WTC11 (cell line): ENCODE measurements around the gene PCDHA11. TPM values are rescaled to one million over a fixed set of nuclear protein-coding genes. Genes with fewer than 3 reads are reported as not detected.

Experiments used
- ATAC-seq: fragments of 200-7000 bp; cut with Tn5 transposase; 2 replicates; pipeline ENCODE4 v1.10.0; 2021; ENCODE audit warnings: mild to moderate bottlenecking, moderate library complexity
- CTCF ChIA-PET: fragments of 300-600 bp; sonication (Branson Sonifier 250); formaldehyde crosslinking; loops from one replicate; lab custom pipeline; 2021; ENCODE audit warnings: antibody characterized with exemption; lab: Charles Lee
- POLR2A ChIA-PET: fragments of 350-600 bp; sonication (Branson Sonifier 250); formaldehyde crosslinking; loops from one replicate; lab custom pipeline; 2021; ENCODE audit warnings: antibody characterized with exemption; lab: Charles Lee
- DNase-seq: peaks from one replicate; pipeline ENCODE4 v3.0.0; 2021; ENCODE audit warnings: low spot score
- H3K27ac Mint-ChIP-seq: 2 replicates; pipeline ENCODE4 v1.8.0; 2021; ENCODE audit warnings: mixed read lengths
- H3K27me3 Mint-ChIP-seq: 2 replicates; pipeline ENCODE4 v1.8.0; 2021; ENCODE audit warnings: low read depth, mild to moderate bottlenecking, moderate library complexity, mixed read lengths
- H3K36me3 Mint-ChIP-seq: 2 replicates; pipeline ENCODE4 v1.8.0; 2021; ENCODE audit warnings: mixed read lengths
- H3K4me1 Mint-ChIP-seq: 2 replicates; pipeline ENCODE4 v1.8.0; 2022; ENCODE audit warnings: mixed read lengths
- H3K4me3 Mint-ChIP-seq: 2 replicates; pipeline ENCODE4 v1.8.0; 2021; ENCODE audit warnings: mild to moderate bottlenecking, moderate library complexity, mixed read lengths
- H3K9me3 Mint-ChIP-seq: 2 replicates; pipeline ENCODE4 v1.8.0; 2021; ENCODE audit warnings: mixed read lengths
- CREM ChIP-seq: sonication (generic); formaldehyde crosslinking; IDR thresholded peaks from 2 replicates; pipeline ENCODE4 v1.8.1; 2022; ENCODE audit warnings: mild to moderate bottlenecking, missing genetic modification reagents, moderate library complexity
- GTF2I ChIP-seq: fragments of 250-450 bp; sonication (Bioruptor Pico); conservative IDR thresholded peaks from 2 replicates; pipeline ENCODE4 v1.4.0; 2021; ENCODE audit warnings: mild to moderate bottlenecking
- NFATC4 ChIP-seq: fragments of 250-450 bp; sonication (Bioruptor Pico); IDR thresholded peaks from 2 replicates; pipeline ENCODE4 v1.9.0; 2021; ENCODE audit warnings: mild to moderate bottlenecking
- TEAD1 ChIP-seq: sonication (generic); formaldehyde crosslinking; IDR thresholded peaks from 2 replicates; pipeline ENCODE4 v1.8.0; 2022; ENCODE audit warnings: mild to moderate bottlenecking, missing genetic modification reagents
- ZNF263 ChIP-seq: sonication (generic); formaldehyde crosslinking; IDR thresholded peaks from 2 replicates; pipeline ENCODE4 v1.8.1; 2022; ENCODE audit warnings: low read depth, mild to moderate bottlenecking, moderate library complexity, missing genetic modification reagents
- total RNA-seq: library from RNA; stranded (reverse); gene quantifications from 3 replicates; pipeline ENCODE4 v1.2.3, GENCODE V29; 2021
- TF ChIP-seq, protein P1 (sequence below): fragments of 200-600 bp; IDR thresholded peaks from 2 replicates; pipeline ENCODE4 v1.8.0; 2022; ENCODE audit warnings: antibody characterized with exemption
- TF ChIP-seq, protein P2 (sequence below): fragments of 250-450 bp; sonication (Bioruptor Pico); IDR thresholded peaks from 2 replicates; pipeline ENCODE4 v1.9.0; 2021; ENCODE audit warnings: mild to moderate bottlenecking, borderline replicate concordance
- TF ChIP-seq, protein P3 (sequence below): sonication (generic); formaldehyde crosslinking; IDR thresholded peaks from 2 replicates; pipeline ENCODE4 v1.8.1; 2022; ENCODE audit warnings: mild to moderate bottlenecking, missing genetic modification reagents, moderate library complexity, borderline replicate concordance
- TF ChIP-seq, protein P4 (sequence below): fragments of 250-450 bp; sonication (Bioruptor Pico); conservative IDR thresholded peaks from 2 replicates; pipeline ENCODE4 v1.9.0; 2021; ENCODE audit warnings: mild to moderate bottlenecking
- TF ChIP-seq, protein P5 (sequence below): sonication (generic); formaldehyde crosslinking; IDR thresholded peaks from 2 replicates; pipeline ENCODE4 v1.8.1; 2022; ENCODE audit warnings: missing genetic modification reagents, borderline replicate concordance

The PCDHA11 gene
- total RNA-seq, 1 experiment from 2014 or later: 8.7 TPM

DNA sequence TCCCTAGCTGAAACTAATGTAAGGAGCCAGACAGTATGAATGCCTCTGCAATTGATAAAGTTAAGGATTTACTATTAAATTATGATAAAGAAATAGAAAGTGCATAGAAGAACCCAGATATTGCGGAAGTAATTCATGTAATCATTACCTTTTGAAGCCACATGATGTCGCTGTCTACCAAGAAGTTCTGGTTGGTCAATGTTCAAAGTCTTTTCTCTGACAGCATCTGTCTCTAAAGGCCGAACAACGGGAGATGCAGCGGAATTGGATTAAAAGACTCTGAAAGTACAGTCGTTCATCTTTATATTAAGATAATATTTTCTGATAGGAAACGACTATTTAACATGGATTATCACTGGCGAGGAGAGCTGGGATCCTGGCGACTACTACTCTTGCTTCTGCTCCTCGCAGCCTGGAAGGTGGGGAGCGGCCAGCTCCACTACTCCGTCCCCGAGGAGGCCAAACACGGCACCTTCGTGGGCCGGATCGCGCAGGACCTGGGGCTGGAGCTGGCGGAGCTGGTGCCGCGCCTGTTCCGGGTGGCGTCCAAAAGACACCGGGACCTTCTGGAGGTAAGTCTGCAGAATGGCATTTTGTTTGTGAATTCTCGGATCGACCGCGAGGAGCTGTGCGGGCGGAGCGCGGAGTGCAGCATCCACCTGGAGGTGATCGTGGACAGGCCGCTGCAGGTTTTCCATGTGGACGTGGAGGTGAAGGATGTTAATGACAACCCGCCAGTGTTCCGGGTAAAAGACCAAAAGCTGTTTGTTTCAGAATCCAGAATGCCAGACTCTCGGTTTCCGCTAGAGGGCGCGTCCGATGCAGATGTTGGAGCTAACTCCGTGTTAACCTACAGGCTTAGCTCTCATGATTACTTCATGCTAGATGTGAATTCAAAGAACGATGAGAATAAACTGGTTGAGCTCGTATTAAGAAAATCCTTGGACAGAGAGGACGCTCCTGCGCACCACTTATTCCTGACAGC lies 27.5 kb upstream of the PCDHA11 start, which contains the start of gene PCDHA8:
PCDHA8 (plus strand) TSS at position 210 of the 985 bp plus-strand sequence; CDS start at position 345, 135 bp downstream.
- TF ChIP-seq, protein P1, sequence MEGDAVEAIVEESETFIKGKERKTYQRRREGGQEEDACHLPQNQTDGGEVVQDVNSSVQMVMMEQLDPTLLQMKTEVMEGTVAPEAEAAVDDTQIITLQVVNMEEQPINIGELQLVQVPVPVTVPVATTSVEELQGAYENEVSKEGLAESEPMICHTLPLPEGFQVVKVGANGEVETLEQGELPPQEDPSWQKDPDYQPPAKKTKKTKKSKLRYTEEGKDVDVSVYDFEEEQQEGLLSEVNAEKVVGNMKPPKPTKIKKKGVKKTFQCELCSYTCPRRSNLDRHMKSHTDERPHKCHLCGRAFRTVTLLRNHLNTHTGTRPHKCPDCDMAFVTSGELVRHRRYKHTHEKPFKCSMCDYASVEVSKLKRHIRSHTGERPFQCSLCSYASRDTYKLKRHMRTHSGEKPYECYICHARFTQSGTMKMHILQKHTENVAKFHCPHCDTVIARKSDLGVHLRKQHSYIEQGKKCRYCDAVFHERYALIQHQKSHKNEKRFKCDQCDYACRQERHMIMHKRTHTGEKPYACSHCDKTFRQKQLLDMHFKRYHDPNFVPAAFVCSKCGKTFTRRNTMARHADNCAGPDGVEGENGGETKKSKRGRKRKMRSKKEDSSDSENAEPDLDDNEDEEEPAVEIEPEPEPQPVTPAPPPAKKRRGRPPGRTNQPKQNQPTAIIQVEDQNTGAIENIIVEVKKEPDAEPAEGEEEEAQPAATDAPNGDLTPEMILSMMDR: peak; percentile 65
- TF ChIP-seq, protein P2, sequence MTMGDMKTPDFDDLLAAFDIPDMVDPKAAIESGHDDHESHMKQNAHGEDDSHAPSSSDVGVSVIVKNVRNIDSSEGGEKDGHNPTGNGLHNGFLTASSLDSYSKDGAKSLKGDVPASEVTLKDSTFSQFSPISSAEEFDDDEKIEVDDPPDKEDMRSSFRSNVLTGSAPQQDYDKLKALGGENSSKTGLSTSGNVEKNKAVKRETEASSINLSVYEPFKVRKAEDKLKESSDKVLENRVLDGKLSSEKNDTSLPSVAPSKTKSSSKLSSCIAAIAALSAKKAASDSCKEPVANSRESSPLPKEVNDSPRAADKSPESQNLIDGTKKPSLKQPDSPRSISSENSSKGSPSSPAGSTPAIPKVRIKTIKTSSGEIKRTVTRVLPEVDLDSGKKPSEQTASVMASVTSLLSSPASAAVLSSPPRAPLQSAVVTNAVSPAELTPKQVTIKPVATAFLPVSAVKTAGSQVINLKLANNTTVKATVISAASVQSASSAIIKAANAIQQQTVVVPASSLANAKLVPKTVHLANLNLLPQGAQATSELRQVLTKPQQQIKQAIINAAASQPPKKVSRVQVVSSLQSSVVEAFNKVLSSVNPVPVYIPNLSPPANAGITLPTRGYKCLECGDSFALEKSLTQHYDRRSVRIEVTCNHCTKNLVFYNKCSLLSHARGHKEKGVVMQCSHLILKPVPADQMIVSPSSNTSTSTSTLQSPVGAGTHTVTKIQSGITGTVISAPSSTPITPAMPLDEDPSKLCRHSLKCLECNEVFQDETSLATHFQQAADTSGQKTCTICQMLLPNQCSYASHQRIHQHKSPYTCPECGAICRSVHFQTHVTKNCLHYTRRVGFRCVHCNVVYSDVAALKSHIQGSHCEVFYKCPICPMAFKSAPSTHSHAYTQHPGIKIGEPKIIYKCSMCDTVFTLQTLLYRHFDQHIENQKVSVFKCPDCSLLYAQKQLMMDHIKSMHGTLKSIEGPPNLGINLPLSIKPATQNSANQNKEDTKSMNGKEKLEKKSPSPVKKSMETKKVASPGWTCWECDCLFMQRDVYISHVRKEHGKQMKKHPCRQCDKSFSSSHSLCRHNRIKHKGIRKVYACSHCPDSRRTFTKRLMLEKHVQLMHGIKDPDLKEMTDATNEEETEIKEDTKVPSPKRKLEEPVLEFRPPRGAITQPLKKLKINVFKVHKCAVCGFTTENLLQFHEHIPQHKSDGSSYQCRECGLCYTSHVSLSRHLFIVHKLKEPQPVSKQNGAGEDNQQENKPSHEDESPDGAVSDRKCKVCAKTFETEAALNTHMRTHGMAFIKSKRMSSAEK (CRISPR knock-in tag): no peak
- peaks cover 7% of the 10 kb centered on the region; the same call in 1 of the 2 replicates for H3K4me1 Mint-ChIP-seq
- no peaks in the 10 kb centered on the region; the same call in 1 of the 2 replicates for H3K27me3 Mint-ChIP-seq
- H3K9me3 Mint-ChIP-seq: peaks cover 4% of the 10 kb centered on the region
- ATAC-seq: peak; percentile 85
- POLR2A ChIA-PET: interaction anchor here (0.6 kb wide), 1 partner anchor 424 kb away, joined by 6 read pairs; no protein-coding TSS in a partner anchor
- peak within 1 kb of the TSS; percentile 49 for H3K4me3 Mint-ChIP-seq
- DNase-seq: peak; percentile 76
- H3K27ac Mint-ChIP-seq: no peak within 1 kb of the TSS
- peaks cover 6% of the 10 kb centered on the region for H3K36me3 Mint-ChIP-seq
- CTCF ChIA-PET: interaction anchor here (0.5 to 4.7 kb wide), 61 partner anchors 10 to 1652 kb away, joined by 3 to 61 read pairs (median 6); partner anchors contain the start of genes IK, NDUFA2, PCDHA1 and PCDHA10

DNA sequence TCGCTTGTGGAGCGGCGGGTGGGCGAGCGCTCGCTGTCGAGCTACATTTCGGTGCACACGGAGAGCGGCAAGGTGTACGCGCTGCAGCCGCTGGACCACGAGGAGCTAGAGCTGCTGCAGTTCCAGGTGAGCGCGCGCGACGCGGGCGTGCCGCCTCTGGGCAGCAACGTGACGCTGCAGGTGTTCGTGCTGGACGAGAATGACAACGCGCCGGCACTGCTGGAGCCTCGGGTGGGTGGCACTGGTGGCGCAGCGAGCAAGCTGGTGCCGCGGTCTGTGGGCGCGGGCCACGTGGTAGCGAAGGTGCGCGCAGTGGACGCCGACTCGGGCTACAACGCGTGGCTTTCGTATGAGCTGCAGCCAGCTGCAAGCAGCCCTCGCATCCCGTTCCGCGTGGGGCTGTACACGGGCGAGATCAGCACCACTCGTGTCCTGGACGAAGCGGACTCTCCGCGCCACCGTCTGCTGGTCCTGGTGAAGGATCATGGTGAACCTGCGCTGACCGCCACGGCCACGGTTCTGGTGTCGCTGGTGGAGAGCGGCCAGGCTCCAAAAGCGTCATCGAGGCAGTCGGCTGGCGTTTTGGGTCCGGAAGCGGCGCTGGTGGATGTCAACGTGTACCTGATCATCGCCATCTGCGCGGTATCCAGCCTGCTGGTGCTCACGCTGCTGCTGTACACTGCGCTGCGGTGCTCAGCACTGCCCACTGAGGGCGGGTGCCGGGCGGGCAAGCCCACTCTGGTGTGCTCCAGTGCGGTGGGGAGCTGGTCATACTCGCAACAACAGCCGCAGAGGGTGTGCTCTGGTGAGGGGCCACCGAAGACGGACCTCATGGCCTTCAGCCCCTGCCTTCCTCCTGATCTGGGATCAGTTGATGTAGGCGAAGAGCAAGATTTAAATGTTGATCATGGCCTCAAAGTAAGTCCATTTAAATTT lies 25.7 kb upstream of the PCDHA11 start:
- Mint-ChIP-seq H3K4me1 (peaks cover 16% of the 10 kb centered on the region), H3K9me3 (peaks cover 4% of the 10 kb centered on the region), H3K36me3 (peaks cover 6% of the 10 kb centered on the region), H3K27me3 (no peaks in the 10 kb centered on the region; the same call in 1 of the 2 replicates), H3K27ac (no peak overlapping the region), H3K4me3 (no peak overlapping the region)
- ChIA-PET POLR2A (interaction anchor here (0.5 kb wide), 1 partner anchor 1297 kb away, joined by 3 read pairs; no protein-coding TSS in a partner anchor), CTCF (interaction anchor here (0.6 to 4.7 kb wide), 6 partner anchors 13 to 158 kb away, joined by 3 to 61 read pairs (median 10); partner anchors contain the start of genes PCDHA10, PCDHA4 and PCDHAC1)
- ATAC-seq (no peak), DNase-seq (no peak)
- TF ChIP-seq TEAD1 (no peak), NFATC4 (no peak), ZNF263 (CRISPR knock-in tag) (no peak), GTF2I (CRISPR knock-in tag) (no peak), CREM (no peak)
- TF ChIP-seq, protein P3, sequence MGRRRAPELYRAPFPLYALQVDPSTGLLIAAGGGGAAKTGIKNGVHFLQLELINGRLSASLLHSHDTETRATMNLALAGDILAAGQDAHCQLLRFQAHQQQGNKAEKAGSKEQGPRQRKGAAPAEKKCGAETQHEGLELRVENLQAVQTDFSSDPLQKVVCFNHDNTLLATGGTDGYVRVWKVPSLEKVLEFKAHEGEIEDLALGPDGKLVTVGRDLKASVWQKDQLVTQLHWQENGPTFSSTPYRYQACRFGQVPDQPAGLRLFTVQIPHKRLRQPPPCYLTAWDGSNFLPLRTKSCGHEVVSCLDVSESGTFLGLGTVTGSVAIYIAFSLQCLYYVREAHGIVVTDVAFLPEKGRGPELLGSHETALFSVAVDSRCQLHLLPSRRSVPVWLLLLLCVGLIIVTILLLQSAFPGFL (CRISPR knock-in tag): no peak
- TF ChIP-seq, protein P4, sequence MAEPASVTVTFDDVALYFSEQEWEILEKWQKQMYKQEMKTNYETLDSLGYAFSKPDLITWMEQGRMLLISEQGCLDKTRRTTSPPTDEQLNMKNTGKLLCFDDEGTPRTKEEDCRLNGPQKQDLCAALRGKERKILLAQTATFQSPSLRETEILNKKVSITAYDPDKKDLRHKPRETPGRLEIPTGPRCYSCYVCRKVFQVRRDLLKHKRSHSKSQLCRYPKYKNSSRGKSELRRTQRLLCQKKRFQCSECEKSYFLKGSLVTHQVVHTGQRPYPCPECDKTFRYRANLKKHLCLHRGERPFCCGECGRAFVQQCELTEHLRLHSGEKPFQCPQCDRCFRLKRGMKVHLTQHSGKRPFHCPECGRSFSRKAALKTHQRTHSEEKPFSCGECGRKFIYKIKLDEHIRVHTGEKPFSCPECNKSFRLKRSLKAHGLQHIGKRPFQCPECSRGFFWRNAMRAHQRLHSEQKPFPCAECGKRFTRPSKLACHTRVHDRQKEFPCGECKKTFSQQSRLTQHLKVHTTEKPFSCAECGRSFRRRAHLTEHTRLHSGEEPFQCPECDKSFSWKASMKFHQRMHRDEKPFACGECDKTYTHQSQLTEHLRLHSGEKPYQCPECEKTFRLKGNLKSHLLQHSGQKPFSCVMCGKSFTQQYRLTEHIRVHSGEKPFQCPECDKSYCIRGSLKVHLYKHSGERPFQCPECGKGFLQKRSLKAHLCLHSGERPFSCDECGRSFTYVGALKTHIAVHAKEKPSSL (CRISPR knock-in tag): no peak
- TF ChIP-seq, protein P5, sequence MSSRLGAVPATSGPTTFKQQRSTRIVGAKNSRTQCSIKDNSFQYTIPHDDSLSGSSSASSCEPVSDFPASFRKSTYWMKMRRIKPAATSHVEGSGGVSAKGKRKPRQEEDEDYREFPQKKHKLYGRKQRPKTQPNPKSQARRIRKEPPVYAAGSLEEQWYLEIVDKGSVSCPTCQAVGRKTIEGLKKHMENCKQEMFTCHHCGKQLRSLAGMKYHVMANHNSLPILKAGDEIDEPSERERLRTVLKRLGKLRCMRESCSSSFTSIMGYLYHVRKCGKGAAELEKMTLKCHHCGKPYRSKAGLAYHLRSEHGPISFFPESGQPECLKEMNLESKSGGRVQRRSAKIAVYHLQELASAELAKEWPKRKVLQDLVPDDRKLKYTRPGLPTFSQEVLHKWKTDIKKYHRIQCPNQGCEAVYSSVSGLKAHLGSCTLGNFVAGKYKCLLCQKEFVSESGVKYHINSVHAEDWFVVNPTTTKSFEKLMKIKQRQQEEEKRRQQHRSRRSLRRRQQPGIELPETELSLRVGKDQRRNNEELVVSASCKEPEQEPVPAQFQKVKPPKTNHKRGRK (CRISPR knock-in tag): no peak
